ENCODE measurements around the gene SEMA3D.

DNA sequence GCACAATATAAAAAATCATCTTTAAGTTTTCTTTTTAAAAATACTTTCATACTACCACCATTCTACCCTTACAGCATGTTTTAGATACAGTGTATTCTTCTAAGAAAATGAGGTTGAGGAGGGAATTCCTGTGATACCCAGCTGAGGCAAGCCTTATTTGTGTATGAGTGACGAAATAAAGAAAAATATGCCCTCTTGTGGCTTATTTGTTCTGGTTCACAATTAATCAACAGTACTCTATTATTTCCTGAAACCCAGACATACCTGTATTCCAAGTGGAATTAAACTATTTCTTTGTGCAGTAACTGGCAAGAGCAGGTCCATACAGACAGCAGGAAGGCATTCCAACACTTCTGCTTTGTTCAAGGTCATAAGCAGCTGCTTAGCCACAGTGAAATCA is 4.5 kb upstream of the SEMA3D start:
- no peak for TF ChIP-seq POLR2A (IDR thresholded peaks at IDR 0.05; ENCODE audit: low read depth, low read length)
- TF ChIP-seq POLR2AphosphoS5 (IDR thresholded peaks at IDR 0.05; ENCODE audit: insufficient read depth, low read depth, low read length), result no peak
- peak in 1 of 2 donors; percentile 20 for TF ChIP-seq CTCF (IDR thresholded peaks at IDR 0.05; ENCODE audit: extremely low read depth in 1 of 2, insufficient read depth in 1 of 2, low read depth in 1 of 2, low read length in 2 of 2)
- TF ChIP-seq FOS (IDR thresholded peaks at IDR 0.05; ENCODE audit: borderline replicate concordance, insufficient read depth, low read length), result no peak
- no peak for TF ChIP-seq MAX (IDR thresholded peaks at IDR 0.05; ENCODE audit: insufficient read depth, insufficient read length)
- no peak for TF ChIP-seq EZH2 (IDR thresholded peaks at IDR 0.05; ENCODE audit: borderline replicate concordance, low read depth, low read length, severe bottlenecking)
- no peak for TF ChIP-seq JUN (IDR thresholded peaks at IDR 0.05; ENCODE audit: borderline replicate concordance, insufficient read depth, insufficient read length, low read depth)

Measured in endothelial cell of umbilical vein (primary cell).